ENCODE measurements around the gene POLR2L.
A peak's percentile ranks its signal among the peaks of the same experiment; 100 is the strongest.

The POLR2L gene

GRCh38 chr11:803770-804598 lies 38.3 kb downstream of the POLR2L start:
- H3K9me3 Mint-ChIP-seq: no peaks in the 10 kb centered on the region
- H3K36me3 Mint-ChIP-seq (ENCODE audit: low read depth): peaks cover 53% of the 10 kb centered on the region
- peak overlapping the region; percentile 73 for H3K4me3 Mint-ChIP-seq
- H3K27ac Mint-ChIP-seq: no peak overlapping the region
- peaks cover 2% of the 10 kb centered on the region for H3K27me3 Mint-ChIP-seq
- peaks cover 33% of the 10 kb centered on the region for H3K4me1 Mint-ChIP-seq (ENCODE audit: low read depth)
- intact Hi-C loops (cut with micrococcal nuclease): no loop called here

- no peak overlapping the region for H3K27ac Mint-ChIP-seq
- peaks cover 27% of the 10 kb centered on the region for H3K4me1 Mint-ChIP-seq (ENCODE audit: low read depth)
- H3K27me3 Mint-ChIP-seq: peaks cover 2% of the 10 kb centered on the region
- no peak overlapping the region for H3K4me3 Mint-ChIP-seq
- peaks cover 52% of the 10 kb centered on the region for H3K36me3 Mint-ChIP-seq (ENCODE audit: low read depth)
- H3K9me3 Mint-ChIP-seq: no peaks in the 10 kb centered on the region
- intact Hi-C loops (cut with micrococcal nuclease): no loop called here
Measured at GRCh38 chr11:803467-803742, 38.9 kb downstream of the POLR2L start.

- Mint-ChIP-seq H3K27ac (no peak overlapping the region), H3K27me3 (peaks cover 2% of the 10 kb centered on the region), H3K36me3 (ENCODE audit: low read depth) (peaks cover 52% of the 10 kb centered on the region), H3K4me1 (ENCODE audit: low read depth) (peaks cover 23% of the 10 kb centered on the region), H3K4me3 (no peak overlapping the region), H3K9me3 (no peaks in the 10 kb centered on the region)
- intact Hi-C loops (cut with micrococcal nuclease): no loop called here
Measured at GRCh38 chr11:802693-803466, 39.4 kb downstream of the POLR2L start.

- intact Hi-C loops (cut with micrococcal nuclease): no loop called here
- peaks cover 52% of the 10 kb centered on the region for H3K36me3 Mint-ChIP-seq (ENCODE audit: low read depth)
- H3K9me3 Mint-ChIP-seq: no peaks in the 10 kb centered on the region
- H3K27ac Mint-ChIP-seq: no peak overlapping the region
- peaks cover 2% of the 10 kb centered on the region for H3K27me3 Mint-ChIP-seq
- H3K4me1 Mint-ChIP-seq (ENCODE audit: low read depth): peaks cover 23% of the 10 kb centered on the region
- no peak overlapping the region for H3K4me3 Mint-ChIP-seq
Measured at GRCh38 chr11:802018-802617, 40.2 kb downstream of the POLR2L start.

GRCh38 chr11:801097-801780 lies 41.1 kb downstream of the POLR2L start:
- H3K36me3 Mint-ChIP-seq (ENCODE audit: low read depth): peaks cover 52% of the 10 kb centered on the region
- H3K9me3 Mint-ChIP-seq: no peaks in the 10 kb centered on the region
- peaks cover 28% of the 10 kb centered on the region for H3K4me1 Mint-ChIP-seq (ENCODE audit: low read depth)
- H3K27ac Mint-ChIP-seq: no peak overlapping the region
- intact Hi-C loops (cut with micrococcal nuclease): no loop called here
- H3K4me3 Mint-ChIP-seq: no peak overlapping the region
- H3K27me3 Mint-ChIP-seq: peaks cover 2% of the 10 kb centered on the region

GRCh38 chr11:800473-800872 lies 41.9 kb downstream of the POLR2L start:
- no peak overlapping the region for H3K27ac Mint-ChIP-seq
- intact Hi-C loops (cut with micrococcal nuclease): no loop called here
- no peak overlapping the region for H3K4me3 Mint-ChIP-seq
- peaks cover 35% of the 10 kb centered on the region for H3K4me1 Mint-ChIP-seq (ENCODE audit: low read depth)
- peaks cover 2% of the 10 kb centered on the region for H3K27me3 Mint-ChIP-seq
- H3K9me3 Mint-ChIP-seq: no peaks in the 10 kb centered on the region
- peaks cover 52% of the 10 kb centered on the region for H3K36me3 Mint-ChIP-seq (ENCODE audit: low read depth)

GRCh38 chr11:799641-800316 lies 42.5 kb downstream of the POLR2L start:
- peaks cover 2% of the 10 kb centered on the region for H3K27me3 Mint-ChIP-seq
- H3K4me3 Mint-ChIP-seq: no peak overlapping the region
- intact Hi-C loops (cut with micrococcal nuclease): no loop called here
- H3K9me3 Mint-ChIP-seq: no peaks in the 10 kb centered on the region
- peaks cover 41% of the 10 kb centered on the region for H3K4me1 Mint-ChIP-seq (ENCODE audit: low read depth)
- H3K36me3 Mint-ChIP-seq (ENCODE audit: low read depth): peaks cover 52% of the 10 kb centered on the region
- H3K27ac Mint-ChIP-seq: no peak overlapping the region

- Mint-ChIP-seq H3K4me3 (peak within 1 kb of the TSS; percentile 84), H3K27ac (peak within 1 kb of the TSS; percentile 79), H3K9me3 (no peaks in the 10 kb centered on the region), H3K27me3 (no peaks in the 10 kb centered on the region), H3K4me1 (ENCODE audit: low read depth) (peaks cover 33% of the 10 kb centered on the region), H3K36me3 (ENCODE audit: low read depth) (peaks cover 61% of the 10 kb centered on the region)
- intact Hi-C loops (cut with micrococcal nuclease): no loop called here
Measured at GRCh38 chr11:798093-798713, 44.1 kb downstream of the POLR2L start, which contains the start of gene SLC25A22. TSS of gene SLC25A22 (minus strand) at chr11:798281. CDS start at chr11:795006, 3,275 bp downstream.

- Mint-ChIP-seq H3K27ac (peak overlapping the region; percentile 79), H3K4me3 (peak overlapping the region; percentile 84), H3K9me3 (no peaks in the 10 kb centered on the region), H3K36me3 (ENCODE audit: low read depth) (peaks cover 61% of the 10 kb centered on the region), H3K27me3 (no peaks in the 10 kb centered on the region), H3K4me1 (ENCODE audit: low read depth) (peaks cover 33% of the 10 kb centered on the region)
- intact Hi-C loops (cut with micrococcal nuclease): no loop called here
Measured at GRCh38 chr11:797296-798092, 44.8 kb downstream of the POLR2L start.

GRCh38 chr11:796565-797295 lies 45.6 kb downstream of the POLR2L start:
- H3K9me3 Mint-ChIP-seq: no peaks in the 10 kb centered on the region
- no peaks in the 10 kb centered on the region for H3K27me3 Mint-ChIP-seq
- intact Hi-C loops (cut with micrococcal nuclease): no loop called here
- H3K27ac Mint-ChIP-seq: peak overlapping the region; percentile 79
- peaks cover 61% of the 10 kb centered on the region for H3K36me3 Mint-ChIP-seq (ENCODE audit: low read depth)
- peak overlapping the region; percentile 84 for H3K4me3 Mint-ChIP-seq
- H3K4me1 Mint-ChIP-seq (ENCODE audit: low read depth): peaks cover 33% of the 10 kb centered on the region

GRCh38 chr11:795634-796564 lies 46.4 kb downstream of the POLR2L start:
- peaks cover 33% of the 10 kb centered on the region for H3K4me1 Mint-ChIP-seq (ENCODE audit: low read depth)
- H3K4me3 Mint-ChIP-seq: peak overlapping the region; percentile 84
- intact Hi-C loops (cut with micrococcal nuclease): no loop called here
- no peaks in the 10 kb centered on the region for H3K27me3 Mint-ChIP-seq
- peaks cover 61% of the 10 kb centered on the region for H3K36me3 Mint-ChIP-seq (ENCODE audit: low read depth)
- H3K27ac Mint-ChIP-seq: peak overlapping the region; percentile 79
- H3K9me3 Mint-ChIP-seq: no peaks in the 10 kb centered on the region

All from dendritic cell treated with granulocyte-macrophage colony-stimulating factor and Interleukin-4, amounts not matched to agents 40 ng/mL and 50 ng/mL, for 4 days (primary cell).